Colonic mucosa (tissue), 4 donors: ENCODE measurements around the gene COA3. TPM values are rescaled to one million over a fixed set of nuclear protein-coding genes. Genes with fewer than 3 reads are reported as not detected.

ENCODE experiments used
- DNase-seq: peaks from one replicate; pipeline ENCODE4 v3.0.0-alpha.2; 2020
- H3K27ac ChIP-seq: fragments of 200-600 bp; one replicate; pipeline ENCODE4 v1.8.0; 2021
- H3K27me3 ChIP-seq: fragments of 200-600 bp; one replicate; pipeline ENCODE4 v1.8.0; 2021
- H3K36me3 ChIP-seq: fragments of 200-600 bp; one replicate; pipeline ENCODE4 v1.8.0; 2021
- H3K4me1 ChIP-seq: fragments of 200-600 bp; one replicate; pipeline ENCODE4 v1.8.0; 2021; ENCODE audit warnings: mild to moderate bottlenecking
- H3K4me3 ChIP-seq: fragments of 200-600 bp; one replicate; pipeline ENCODE4 v1.8.0; 2021
- H3K9ac ChIP-seq, 2 donors: one replicate each; pipeline ENCODE4 v1.7.0; 2013; ENCODE audit warnings: control low read depth in 2 of 2, low read depth in 2 of 2, low read length in 2 of 2
- H3K9me3 ChIP-seq: fragments of 200-600 bp; one replicate; pipeline ENCODE4 v1.8.0; 2021
- CTCF ChIP-seq: fragments of 200-600 bp; IDR thresholded peaks from one replicate; pipeline ENCODE4 v1.8.0; 2022; ENCODE audit warnings: antibody characterized with exemption, mild to moderate bottlenecking
- intact Hi-C: fragments of 100-400 bp; cut with DNase I; formaldehyde crosslinking; loops from one replicate; pipeline ENCODE4 v1.14.1; 2022
- total RNA-seq, 2 donors: library from RNA; stranded (reverse); fragmentation: NEBNext Ultra II Directional in 1 of 2; extraction: Animal tissue kit (Norgen Biotek cat#: 25700) in 1 of 2; gene quantifications; one replicate each; pipeline ENCODE4 v1.2.1, GENCODE V29; 2021
- donor health status: healthy.
- donor health status: DM: no; HTN: no; CAD: no.
- donor health status: DM: no; HTN: no; CAD: no.

COA3 gene
- 100 to 1,000 TPM; 167 to 219 TPM for total RNA-seq

DNA sequence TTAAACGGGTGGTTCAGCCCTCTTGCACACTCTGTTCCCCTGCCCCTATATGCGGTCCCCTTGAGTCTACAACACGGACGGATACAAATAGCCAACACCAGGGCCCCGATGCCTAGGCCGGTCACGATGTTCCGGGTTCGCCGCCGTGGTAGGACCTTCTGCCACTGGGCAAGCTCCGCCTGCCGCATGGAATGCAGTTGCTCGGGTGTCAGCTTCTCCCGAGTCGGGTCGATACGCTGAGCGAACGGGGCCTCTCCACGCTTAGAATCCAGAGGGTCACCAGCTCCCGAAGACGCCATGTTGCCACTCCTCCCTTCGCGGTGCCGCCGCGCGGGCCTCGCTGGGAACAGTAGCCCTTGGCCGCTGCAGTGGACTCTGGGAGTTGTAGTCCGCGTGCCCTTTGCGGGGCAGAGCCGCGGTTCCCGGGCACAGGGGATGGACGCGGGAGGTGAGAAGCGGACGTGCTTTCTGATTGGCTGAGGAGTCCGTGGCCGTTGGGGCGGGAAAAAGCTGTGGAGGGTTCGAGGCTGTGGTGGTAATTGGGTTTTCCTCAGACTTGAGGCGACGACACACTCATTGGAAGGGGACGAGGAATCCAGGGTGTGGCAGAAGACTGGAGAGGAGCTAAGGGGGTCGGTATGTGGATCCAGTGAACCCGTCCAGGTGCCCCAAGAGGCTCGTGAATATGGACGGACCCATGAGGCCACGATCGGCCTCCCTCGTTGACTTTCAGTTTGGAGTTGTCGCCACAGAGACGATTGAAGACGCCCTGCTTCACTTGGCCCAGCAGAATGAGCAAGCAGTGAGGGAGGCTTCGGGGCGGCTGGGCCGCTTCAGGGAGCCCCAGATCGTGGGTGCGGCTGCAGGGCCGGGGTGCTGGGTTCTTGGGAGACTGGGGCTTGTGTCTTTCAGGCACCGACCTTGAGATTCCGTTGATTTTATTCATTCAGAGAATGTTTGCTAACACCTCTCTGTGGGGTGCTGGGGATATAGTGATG is at the start of gene COA3, which contains the start of gene CNTD1:
TSS of gene COA3 (minus strand) at position 322 of the 998 bp plus-strand sequence. CDS start at position 299, 23 bp downstream.
TSS of gene CNTD1 (plus strand) at position 479 of the 998 bp plus-strand sequence. CDS start at position 686, 207 bp downstream.
- Histone ChIP-seq H3K4me3 (peak within 1 kb of the TSS; percentile 76), H3K27me3 (no peaks in the 10 kb centered on the region), H3K9ac (peak within 1 kb of the TSS; percentile 88 to 99), H3K36me3 (no peaks in the 10 kb centered on the region), H3K27ac (peak within 1 kb of the TSS; percentile 74), H3K9me3 (no peaks in the 10 kb centered on the region), H3K4me1 (peaks cover 14% of the 10 kb centered on the region)
- DNase-seq: peak; percentile 90
- intact Hi-C loops: no loop called here
- no peak for TF ChIP-seq CTCF

DNA sequence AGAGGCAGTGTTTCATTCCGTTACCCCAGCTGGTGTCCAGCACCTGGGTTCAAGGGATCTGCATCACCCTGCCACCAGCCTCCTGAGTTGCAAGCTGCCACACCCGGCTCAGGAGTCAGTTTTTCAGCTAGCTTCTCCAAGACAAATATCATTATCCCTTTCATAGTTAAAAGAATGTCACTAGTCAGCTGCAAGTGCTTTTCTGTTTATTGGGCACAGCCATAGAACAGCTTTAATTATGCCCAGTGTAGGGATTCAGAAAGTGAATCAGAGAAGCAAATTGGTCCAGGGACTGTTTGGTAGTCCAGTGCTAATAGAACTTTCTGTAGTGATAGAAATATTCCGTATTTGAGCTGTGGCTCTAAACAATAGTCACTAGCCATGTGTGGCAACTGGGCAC is 49.6 kb upstream of the COA3 start:
- Histone ChIP-seq H3K36me3 (peaks cover 10% of the 10 kb centered on the region), H3K9ac (no peak overlapping the region), H3K27me3 (no peaks in the 10 kb centered on the region), H3K4me3 (no peak overlapping the region), H3K27ac (no peak overlapping the region), H3K9me3 (no peaks in the 10 kb centered on the region), H3K4me1 (no peaks in the 10 kb centered on the region)
- intact Hi-C loops: no loop called here
- DNase-seq: no peak
- no peak for TF ChIP-seq CTCF

DNA sequence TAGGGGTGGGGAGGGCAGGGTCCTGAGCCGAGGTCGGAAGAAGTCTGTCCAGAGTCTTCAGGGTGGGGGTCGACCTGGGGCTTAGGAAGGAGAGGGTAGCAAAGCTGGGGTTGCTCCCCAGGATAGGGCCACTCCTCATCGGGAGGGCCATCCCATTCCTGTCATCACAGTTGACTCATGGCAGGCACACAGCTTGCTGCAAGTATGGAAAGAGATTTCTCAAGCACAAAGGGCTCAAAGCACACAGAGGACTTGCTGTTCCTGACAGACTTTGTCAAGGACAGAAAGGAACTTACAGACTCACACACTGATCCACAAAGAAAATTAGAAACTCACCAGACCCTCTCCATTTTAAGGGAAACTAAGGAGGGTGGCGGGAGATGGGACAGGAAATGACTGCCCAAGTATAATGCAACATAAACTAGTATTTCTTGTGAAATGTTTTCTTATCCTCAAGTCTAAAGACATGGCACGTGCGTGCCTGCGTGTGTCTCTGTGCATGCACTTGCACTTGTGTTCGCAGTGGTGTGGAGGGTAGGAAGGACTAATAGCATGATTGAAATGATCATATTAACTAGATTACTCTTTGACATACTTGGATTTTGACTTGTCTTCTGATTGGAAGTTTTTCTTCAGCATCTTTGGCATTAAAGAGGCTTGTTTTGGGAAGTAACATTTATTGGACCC is 48.2 kb upstream of the COA3 start:
- H3K9me3 ChIP-seq: no peaks in the 10 kb centered on the region
- no peaks in the 10 kb centered on the region for H3K4me1 ChIP-seq
- H3K9ac ChIP-seq: no peak overlapping the region
- no peak for DNase-seq
- no peak overlapping the region for H3K27ac ChIP-seq
- H3K36me3 ChIP-seq: peaks cover 10% of the 10 kb centered on the region
- no peak overlapping the region for H3K4me3 ChIP-seq
- no peaks in the 10 kb centered on the region for H3K27me3 ChIP-seq
- TF ChIP-seq CTCF: no peak
- intact Hi-C loops: no loop called here

DNA sequence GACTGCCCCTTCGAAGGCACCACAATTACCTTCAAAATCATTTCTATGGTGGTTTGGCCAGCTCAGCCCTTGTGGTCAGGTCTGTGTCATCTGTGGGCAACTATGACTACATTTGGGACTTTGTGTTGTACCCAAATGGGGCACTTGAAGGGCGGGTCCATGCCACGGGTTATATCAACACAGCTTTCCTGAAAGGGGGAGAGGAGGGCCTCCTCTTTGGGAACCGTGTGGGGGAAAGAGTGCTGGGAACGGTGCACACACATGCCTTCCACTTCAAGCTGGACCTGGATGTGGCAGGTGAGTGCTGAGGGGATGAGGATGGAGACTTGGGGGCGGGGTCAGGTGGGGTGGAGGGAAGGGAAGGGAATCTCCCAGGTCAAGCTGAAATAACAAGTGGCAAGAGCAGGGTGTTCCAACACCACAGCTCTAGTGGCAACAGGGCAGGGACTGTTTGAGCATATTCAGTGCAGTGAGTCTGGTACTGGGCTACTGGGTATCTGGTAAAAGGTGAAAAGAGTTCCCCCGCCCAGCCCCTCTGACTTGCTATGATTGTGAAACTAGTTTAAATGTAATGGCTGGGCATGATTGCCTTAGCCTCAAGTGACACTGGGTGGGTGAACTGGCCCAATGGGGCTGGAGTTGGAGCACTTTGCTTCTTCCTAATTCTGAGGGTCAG is 47.6 kb upstream of the COA3 start:
- TF ChIP-seq CTCF: no peak
- Histone ChIP-seq H3K27ac (no peak overlapping the region), H3K4me3 (no peak overlapping the region), H3K9ac (no peak overlapping the region), H3K27me3 (no peaks in the 10 kb centered on the region), H3K9me3 (no peaks in the 10 kb centered on the region), H3K36me3 (peaks cover 10% of the 10 kb centered on the region), H3K4me1 (no peaks in the 10 kb centered on the region)
- DNase-seq: no peak
- intact Hi-C loops: no loop called here

- no peaks in the 10 kb centered on the region for H3K27me3 ChIP-seq
- DNase-seq: no peak
- intact Hi-C loops: no loop called here
- TF ChIP-seq CTCF: no peak
- H3K36me3 ChIP-seq: peaks cover 10% of the 10 kb centered on the region
- H3K4me1 ChIP-seq: no peaks in the 10 kb centered on the region
- H3K4me3 ChIP-seq: no peak overlapping the region
- no peak overlapping the region for H3K9ac ChIP-seq
- H3K27ac ChIP-seq: no peak overlapping the region
- no peaks in the 10 kb centered on the region for H3K9me3 ChIP-seq
Measured at GRCh38 chr17:42845556-42845917, 47.0 kb upstream of the COA3 start.
